GM12875 (cell line): Measurements from ENCODE around the gene ATP13A2.
A peak's percentile ranks its signal among the peaks of the same experiment; 100 is the strongest.

Source experiments
- H3K4me3 ChIP-seq: one replicate; pipeline ENCODE4 v1.5.1; 2011; ENCODE audit warnings: low read depth, low read length, control low read depth
- CTCF ChIP-seq: IDR thresholded peaks from 2 replicates; pipeline ENCODE4 v1.5.1; 2011; ENCODE audit warnings: low read depth, mild to moderate bottlenecking, control low read depth, inconsistent platforms, low read length, moderate library complexity, borderline replicate concordance; ENCODE audit not compliant: insufficient read depth

ATP13A2 gene

GRCh38 chr1:16986962-16987361 lies 24.8 kb downstream of the ATP13A2 start:
- peak; percentile 60 for TF ChIP-seq CTCF
- H3K4me3 ChIP-seq: no peak overlapping the region

- no peak overlapping the region for H3K4me3 ChIP-seq
- TF ChIP-seq CTCF: no peak
Measured at GRCh38 chr1:16986560-16986959, 25.2 kb downstream of the ATP13A2 start.

- no peak for TF ChIP-seq CTCF
Measured at GRCh38 chr1:16986113-16986512, 25.6 kb downstream of the ATP13A2 start.

GRCh38 chr1:16984717-16985116 lies 27.0 kb downstream of the ATP13A2 start:
- no peak overlapping the region for H3K4me3 ChIP-seq
- no peak for TF ChIP-seq CTCF

More at GRCh38 chr1:16986113-16986512, 25.6 kb downstream of the ATP13A2 start:
- no peak overlapping the region for H3K4me3 ChIP-seq

- TF ChIP-seq CTCF: no peak
- no peak overlapping the region for H3K4me3 ChIP-seq
Measured at GRCh38 chr1:16983649-16984048, 28.1 kb downstream of the ATP13A2 start.

- no peak overlapping the region for H3K4me3 ChIP-seq
Measured at GRCh38 chr1:16982902-16983301, 28.8 kb downstream of the ATP13A2 start.

More at GRCh38 chr1:16982902-16983301, 28.8 kb downstream of the ATP13A2 start:
- TF ChIP-seq CTCF: no peak
